Myocyte (in vitro differentiated cells): Measurements from ENCODE around the gene SLC5A8. TPM values are rescaled to one million over a fixed set of nuclear protein-coding genes. Genes with fewer than 3 reads are reported as not detected.

Source experiments
- DNase-seq: peaks from one replicate; pipeline ENCODE4 v3.0.0-alpha.2; 2012; ENCODE audit warnings: low read depth
- polyA plus RNA-seq: library from polyadenylated mRNA; unstranded; fragments of >200 nt; gene quantifications from one replicate; pipeline ENCODE4 v1.2.1, GENCODE V29; 2012; ENCODE audit warnings: missing spikeins
- total RNA-seq: library from RNA; depleted of rRNA; stranded (reverse); fragments of >200 nt; gene quantifications from 2 replicates; pipeline ENCODE4 v1.2.3, GENCODE V29; 2014

Gene SLC5A8, protein sequence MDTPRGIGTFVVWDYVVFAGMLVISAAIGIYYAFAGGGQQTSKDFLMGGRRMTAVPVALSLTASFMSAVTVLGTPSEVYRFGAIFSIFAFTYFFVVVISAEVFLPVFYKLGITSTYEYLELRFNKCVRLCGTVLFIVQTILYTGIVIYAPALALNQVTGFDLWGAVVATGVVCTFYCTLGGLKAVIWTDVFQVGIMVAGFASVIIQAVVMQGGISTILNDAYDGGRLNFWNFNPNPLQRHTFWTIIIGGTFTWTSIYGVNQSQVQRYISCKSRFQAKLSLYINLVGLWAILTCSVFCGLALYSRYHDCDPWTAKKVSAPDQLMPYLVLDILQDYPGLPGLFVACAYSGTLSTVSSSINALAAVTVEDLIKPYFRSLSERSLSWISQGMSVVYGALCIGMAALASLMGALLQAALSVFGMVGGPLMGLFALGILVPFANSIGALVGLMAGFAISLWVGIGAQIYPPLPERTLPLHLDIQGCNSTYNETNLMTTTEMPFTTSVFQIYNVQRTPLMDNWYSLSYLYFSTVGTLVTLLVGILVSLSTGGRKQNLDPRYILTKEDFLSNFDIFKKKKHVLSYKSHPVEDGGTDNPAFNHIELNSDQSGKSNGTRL
- not detected in 2 replicates for total RNA-seq
- not detected for polyA plus RNA-seq

GRCh38 chr12:101209319-101210302 is at the start of gene SLC5A8:
Gene SLC5A8 (minus strand): TSS chr12:101210238. CDS start chr12:101209848, 390 bp downstream.
- no peak for DNase-seq

DNA sequence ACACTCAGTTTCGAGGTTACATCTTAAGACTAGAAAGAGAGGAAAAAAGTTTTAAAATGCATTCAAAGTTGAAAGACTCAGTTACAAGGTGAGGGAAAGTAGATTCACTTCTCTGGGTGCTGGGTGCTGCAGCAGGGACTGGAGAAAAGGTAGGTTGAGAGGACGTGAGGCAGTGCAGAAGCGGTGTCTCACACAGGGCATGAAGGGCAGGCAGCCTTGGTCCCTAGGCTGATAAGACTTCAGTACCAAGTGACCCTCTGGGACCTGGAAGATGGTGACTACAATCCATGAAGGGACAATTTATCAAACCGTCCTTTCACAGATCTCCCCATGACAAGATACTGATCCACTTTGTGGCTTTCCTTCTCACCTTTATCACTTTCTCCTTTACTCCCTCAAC is 47.3 kb upstream of the SLC5A8 start:
- no peak for DNase-seq

- DNase-seq: no peak
Observed at GRCh38 chr12:101256266-101256665, 46.2 kb upstream of the SLC5A8 start.

DNA sequence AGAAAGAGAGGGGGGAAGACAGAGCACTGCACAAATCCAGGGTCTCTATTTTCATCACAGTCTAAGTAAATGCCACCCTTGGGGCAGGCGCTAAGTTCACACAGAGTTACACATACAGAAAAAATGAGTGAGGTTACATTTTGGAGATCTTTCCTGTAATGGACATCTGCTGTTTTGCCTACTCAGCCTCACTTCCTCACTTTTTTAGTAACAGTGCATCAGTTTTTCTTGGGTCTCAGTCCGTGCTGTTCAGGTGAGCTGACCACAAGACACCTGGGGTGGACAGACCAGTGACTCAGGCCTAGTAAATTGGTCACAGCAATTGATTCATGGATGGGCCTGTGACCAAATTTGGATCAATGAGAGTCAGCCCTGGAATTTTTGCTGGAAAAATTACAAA is 33.6 kb upstream of the SLC5A8 start:
- no peak for DNase-seq

GRCh38 chr12:101243074-101243473 is 33.0 kb upstream of the SLC5A8 start:
- DNase-seq: no peak

- no peak for DNase-seq
Observed at GRCh38 chr12:101238800-101239329, 28.8 kb upstream of the SLC5A8 start.

DNA sequence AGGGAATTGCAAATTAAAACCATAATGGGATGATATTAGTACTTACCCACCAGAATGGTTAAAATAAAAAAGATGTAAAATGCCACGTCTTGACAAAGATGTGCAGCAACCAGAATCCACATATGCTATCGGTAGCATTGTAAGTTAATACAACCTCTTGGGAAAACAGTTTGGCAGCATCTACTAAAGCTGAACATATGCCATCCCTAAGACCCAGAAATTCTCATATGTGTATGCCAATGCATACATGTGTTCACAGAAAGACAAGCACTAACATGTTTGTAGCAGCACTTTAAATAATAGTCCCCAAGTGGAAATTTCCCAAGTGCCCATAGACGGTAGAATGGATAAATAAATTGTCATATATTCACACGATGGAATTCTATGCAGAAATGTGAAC is 28.3 kb upstream of the SLC5A8 start:
- no peak for DNase-seq

DNA sequence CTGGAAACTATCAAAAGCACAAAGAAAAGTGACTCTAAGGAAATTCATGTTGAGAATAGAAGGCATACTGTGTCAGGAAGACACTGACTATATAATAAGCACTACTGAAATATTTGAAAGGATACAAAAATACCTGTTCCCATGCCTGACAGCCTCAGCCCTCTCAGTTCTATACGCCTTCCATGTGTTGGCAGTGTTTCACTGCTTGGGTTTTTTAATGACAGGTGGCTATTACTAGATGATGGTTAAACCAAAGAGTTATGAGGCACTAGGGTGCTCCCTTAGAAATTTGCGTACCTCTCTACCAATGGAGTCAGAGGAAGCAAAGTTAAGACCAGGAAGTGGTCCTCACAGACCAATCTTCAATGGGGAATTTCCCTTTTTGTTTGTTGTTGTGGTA is 25.6 kb upstream of the SLC5A8 start:
- DNase-seq: no peak

GRCh38 chr12:101231636-101232035 is 21.6 kb upstream of the SLC5A8 start:
- no peak for DNase-seq

DNA sequence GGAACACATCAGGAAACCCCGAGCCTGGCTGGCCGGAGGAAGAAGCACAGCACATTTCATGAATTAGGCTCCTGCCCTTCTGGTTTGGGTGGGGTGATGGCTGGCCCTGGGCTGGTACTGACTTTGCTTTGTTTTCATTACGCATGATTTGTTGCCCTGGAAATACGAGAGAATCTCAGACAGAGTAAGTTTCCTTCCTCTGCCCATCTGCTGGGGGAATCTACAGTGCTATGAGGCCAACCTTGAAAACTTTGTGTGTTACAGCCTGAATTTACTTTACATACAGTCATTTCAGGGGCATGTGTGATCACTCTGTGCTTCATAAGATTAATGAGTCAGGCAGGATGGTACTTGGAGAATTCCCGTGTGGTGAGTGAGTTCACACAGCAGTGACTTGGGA is 20.5 kb upstream of the SLC5A8 start:
- peak; percentile 59 for DNase-seq

- DNase-seq: no peak
Observed at GRCh38 chr12:101229841-101230241, 19.8 kb upstream of the SLC5A8 start.

DNA sequence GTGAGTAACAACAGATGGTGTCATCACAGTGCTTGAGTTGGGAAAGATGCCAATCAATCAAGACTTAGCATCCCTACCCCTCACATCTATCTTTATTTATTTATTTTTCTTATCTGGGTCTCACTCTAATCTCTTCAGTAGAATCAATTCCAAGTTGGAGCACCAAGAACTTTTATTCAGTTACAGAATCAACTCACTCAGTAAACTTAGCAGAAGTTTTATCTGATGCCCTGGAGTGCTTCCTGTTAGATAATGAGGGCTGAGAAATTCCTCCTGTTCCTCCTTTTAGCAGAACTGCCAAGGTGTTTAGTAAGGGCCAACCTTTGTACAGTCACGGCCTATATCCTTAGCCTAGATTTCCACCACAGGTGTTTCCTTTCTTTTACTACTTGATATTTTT is 11.3 kb upstream of the SLC5A8 start:
- no peak for DNase-seq

DNA sequence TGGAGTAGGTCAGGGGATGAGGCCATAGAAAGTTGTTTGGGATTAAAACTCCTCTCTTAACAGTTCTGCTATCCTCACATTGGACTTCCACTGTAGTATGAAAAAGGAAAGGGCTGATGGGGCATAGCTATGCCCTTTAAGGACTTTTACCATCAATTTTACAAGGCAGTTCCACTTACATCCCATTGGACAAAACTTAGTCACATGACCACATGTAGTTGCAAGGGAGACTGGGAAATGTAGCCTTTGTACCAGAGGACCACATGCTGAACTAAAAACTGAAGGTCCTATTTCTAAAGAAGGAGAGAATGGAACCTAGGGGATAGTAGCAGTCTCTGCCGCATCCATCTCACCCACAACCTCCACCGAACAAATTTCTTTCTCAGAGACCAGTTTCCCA is 6.8 kb upstream of the SLC5A8 start:
- no peak for DNase-seq

GRCh38 chr12:101207086-101207780 is 2.8 kb downstream of the SLC5A8 start:
- no peak for DNase-seq

- no peak for DNase-seq
Observed at GRCh38 chr12:101204602-101205304, 5.3 kb downstream of the SLC5A8 start.

GRCh38 chr12:101200824-101201223 is 9.2 kb downstream of the SLC5A8 start:
- DNase-seq: no peak

GRCh38 chr12:101200145-101200544 is 9.9 kb downstream of the SLC5A8 start:
- no peak for DNase-seq

- DNase-seq: no peak
Observed at GRCh38 chr12:101186291-101186690, 23.7 kb downstream of the SLC5A8 start.

- DNase-seq: no peak
Observed at GRCh38 chr12:101181776-101182175, 28.3 kb downstream of the SLC5A8 start.

DNA sequence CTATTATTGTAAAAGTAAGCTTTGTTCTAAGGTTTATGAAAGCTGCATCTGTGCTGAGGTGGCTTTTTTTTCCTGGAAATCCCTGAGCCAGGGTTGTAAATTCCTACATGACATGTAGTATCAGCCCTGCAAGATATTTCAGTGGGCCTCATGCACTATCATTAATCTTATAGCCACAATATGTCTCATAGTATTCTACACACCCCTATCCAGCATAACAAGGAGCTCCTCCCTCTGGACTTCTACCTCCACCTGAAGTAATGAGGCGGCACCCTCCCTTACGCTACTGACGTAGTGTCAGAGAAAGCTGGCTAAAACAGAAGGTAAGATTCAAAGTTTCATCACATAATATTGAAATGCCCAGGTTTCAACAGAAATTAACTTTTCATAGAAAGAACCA is 35.5 kb downstream of the SLC5A8 start:
- DNase-seq: no peak
